H1 (cell line): Measurements from ENCODE around the gene TEK. TPM values are rescaled to one million over a fixed set of nuclear protein-coding genes. Genes with fewer than 3 reads are reported as not detected.

Experiments used
- CTCF ChIA-PET: fragments of 300-600 bp; sonication (Branson Sonifier 250); formaldehyde crosslinking; loops from one replicate; lab custom pipeline; 2021; ENCODE audit not compliant: partially characterized antibody; lab: Charles Lee
- POLR2A ChIA-PET: fragments of 300-600 bp; sonication (Branson Sonifier 250); formaldehyde crosslinking; loops from one replicate; lab custom pipeline; 2021; ENCODE audit warnings: inconsistent platforms; ENCODE audit not compliant: partially characterized antibody; lab: Charles Lee
- DNase-seq, 2 experiments: peaks; one replicate each; pipeline versions ENCODE4 v3.0.0 to v3.0.0-alpha.2; 2010 to 2022; ENCODE audit warnings: low spot score in 2 of 2, low read depth in 1 of 2, mixed read lengths in 1 of 2
- FAIRE-seq: peaks from 2 replicates; lab custom pipeline; 2011; peaks lifted over from hg19 to GRCh38; lab: Jason Lieb, UNC
- H2AFZ ChIP-seq: 2 replicates; pipeline ENCODE4 v1.8.1; 2012; ENCODE audit warnings: low read length, inconsistent platforms
- H2AK5ac ChIP-seq: 2 replicates; pipeline ENCODE4 v1.6.1; 2013; ENCODE audit warnings: low read depth, low read length
- H2BK120ac ChIP-seq: replicated peaks from 2 replicates; pipeline ENCODE3; 2013; ENCODE audit warnings: low read depth, low read length, inconsistent platforms
- H2BK12ac ChIP-seq: 2 replicates; pipeline ENCODE4 v1.6.1; 2013; ENCODE audit warnings: low read depth, low read length
- H2BK15ac ChIP-seq: 2 replicates; pipeline ENCODE4 v1.6.1; 2013; ENCODE audit warnings: low read length
- H2BK20ac ChIP-seq: 2 replicates; pipeline ENCODE4 v1.6.1; 2013; ENCODE audit warnings: low read length
- H2BK5ac ChIP-seq: 2 replicates; pipeline ENCODE4 v1.6.1; 2013; ENCODE audit warnings: low read depth, low read length
- H3K14ac ChIP-seq: 2 replicates; pipeline ENCODE4 v1.6.1; 2013; ENCODE audit warnings: inconsistent platforms; ENCODE audit not compliant: insufficient read length
- H3K18ac ChIP-seq: 2 replicates; pipeline ENCODE4 v1.6.1; 2013; ENCODE audit warnings: low read length; ENCODE audit errors: extremely low read depth
- H3K23ac ChIP-seq: 2 replicates; pipeline ENCODE4 v1.6.1; 2013; ENCODE audit warnings: inconsistent platforms; ENCODE audit not compliant: insufficient read length
- H3K23me2 ChIP-seq: 2 replicates; pipeline ENCODE4 v1.6.1; 2013; ENCODE audit warnings: low read depth, low read length
- H3K27ac ChIP-seq: 2 replicates; pipeline ENCODE4 v1.6.1; 2011; ENCODE audit warnings: low read depth, low read length, inconsistent platforms
- H3K27me3 ChIP-seq, 4 experiments: replicated peaks in 1 of 4; 1 replicate in 1 of 4; 2 replicates in 3 of 4; pipeline versions ENCODE4 v1.6.1 to v1.8.1; 2011 to 2013; ENCODE audit warnings: low read length in 3 of 4, mild to moderate bottlenecking in 3 of 4, inconsistent platforms in 2 of 4, mixed read lengths in 2 of 4, moderate library complexity in 1 of 4; ENCODE audit not compliant: control insufficient read depth in 3 of 4, insufficient read depth in 3 of 4; ENCODE audit errors: extremely low read depth in 1 of 4
- H3K36me3 ChIP-seq, 4 experiments: 2 replicates each; pipeline versions ENCODE4 v1.6.1 to v1.8.1; 2011 to 2013; ENCODE audit warnings: mild to moderate bottlenecking in 4 of 4, low read length in 3 of 4, moderate library complexity in 2 of 4, control low read depth in 1 of 4, inconsistent platforms in 1 of 4; ENCODE audit not compliant: insufficient read depth in 4 of 4, control insufficient read depth in 2 of 4
- H3K4ac ChIP-seq: replicated peaks from 2 replicates; pipeline ENCODE3; 2013; ENCODE audit warnings: low read length, low read depth, mixed read lengths, inconsistent platforms; ENCODE audit not compliant: insufficient read length
- H3K4me1 ChIP-seq, 4 experiments: replicated peaks in 1 of 4; 1 replicate in 1 of 4; 2 replicates in 3 of 4; pipeline versions ENCODE4 v1.6.1 to v1.8.1; 2011 to 2013; ENCODE audit warnings: low read length in 3 of 4, inconsistent platforms in 2 of 4, mixed read lengths in 1 of 4; ENCODE audit not compliant: insufficient read depth in 4 of 4, control insufficient read depth in 3 of 4
- H3K4me2 ChIP-seq, 2 experiments: 2 replicates each; pipeline versions ENCODE4 v1.6.1 to v1.8.1; 2011 to 2013; ENCODE audit warnings: low read depth in 2 of 2, low read length in 2 of 2, control low read depth in 1 of 2, inconsistent platforms in 1 of 2, mild to moderate bottlenecking in 1 of 2; ENCODE audit not compliant: insufficient read depth in 1 of 2
- H3K4me3 ChIP-seq, 4 experiments: fragments of 200-600, 300-600 bp in 1 of 4; sonication (generic), shearing (Covaris generic), sonication (Bioruptor Twin) in 1 of 4; 2 replicates each; pipeline versions ENCODE4 v1.5.1 to v1.8.1; 2011 to 2016; ENCODE audit warnings: low read length in 4 of 4, low read depth in 3 of 4, control low read depth in 2 of 4, inconsistent platforms in 2 of 4, mild to moderate bottlenecking in 2 of 4, mixed read lengths in 1 of 4, moderate library complexity in 1 of 4; ENCODE audit not compliant: insufficient read depth in 2 of 4; ENCODE audit errors: extremely low read depth in 1 of 4
- H3K56ac ChIP-seq: replicated peaks from 2 replicates; pipeline ENCODE3; 2013; ENCODE audit warnings: low read depth, mild to moderate bottlenecking, mixed read lengths, low read length, inconsistent platforms; ENCODE audit not compliant: insufficient read length
- H3K79me1 ChIP-seq: 2 replicates; pipeline ENCODE4 v1.6.1; 2013; ENCODE audit warnings: low read depth, low read length, control low read depth
- H3K79me2 ChIP-seq, 2 experiments: 2 replicates each; pipeline versions ENCODE4 v1.6.1 to v1.8.1; 2012 to 2013; ENCODE audit warnings: low read length in 2 of 2, mild to moderate bottlenecking in 2 of 2, inconsistent platforms in 1 of 2; ENCODE audit not compliant: insufficient read depth in 2 of 2, control insufficient read depth in 1 of 2
- H3K9ac ChIP-seq, 4 experiments: replicated peaks in 1 of 4; 1 replicate in 1 of 4; 2 replicates in 3 of 4; pipeline versions ENCODE4 v1.6.1 to v1.8.1; 2011 to 2013; ENCODE audit warnings: low read depth in 3 of 4, low read length in 3 of 4, control low read depth in 2 of 4, mild to moderate bottlenecking in 2 of 4, moderate library complexity in 2 of 4, inconsistent platforms in 1 of 4; ENCODE audit errors: extremely low read depth in 1 of 4
- H3K9me3 ChIP-seq, 2 experiments: 2 replicates each; pipeline versions ENCODE4 v1.6.1 to v1.8.1; 2012 to 2013; ENCODE audit warnings: mild to moderate bottlenecking in 2 of 2, moderate library complexity in 2 of 2, control low read depth in 1 of 2, inconsistent platforms in 1 of 2, low read depth in 1 of 2, low read length in 1 of 2, mixed read lengths in 1 of 2; ENCODE audit not compliant: insufficient read depth in 2 of 2
- H4K20me1 ChIP-seq, 2 experiments: replicated peaks in 1 of 2; 2 replicates each; pipeline versions ENCODE3 to v1.8.1; 2011 to 2013; ENCODE audit warnings: inconsistent platforms in 2 of 2, low read length in 2 of 2, mild to moderate bottlenecking in 1 of 2; ENCODE audit not compliant: insufficient read depth in 2 of 2, control insufficient read depth in 1 of 2
- H4K5ac ChIP-seq: 2 replicates; pipeline ENCODE4 v1.6.1; 2013; ENCODE audit warnings: low read length, low read depth, mixed read lengths, inconsistent platforms; ENCODE audit not compliant: insufficient read length
- H4K8ac ChIP-seq: 2 replicates; pipeline ENCODE4 v1.8.0; 2013; ENCODE audit warnings: mild to moderate bottlenecking, moderate library complexity, low read length, inconsistent platforms; ENCODE audit not compliant: insufficient read depth; ENCODE audit errors: extremely low read depth
- H4K91ac ChIP-seq: replicated peaks from 2 replicates; pipeline ENCODE3; 2013; ENCODE audit warnings: low read length, mixed read lengths, inconsistent platforms; ENCODE audit not compliant: insufficient read length
- BCL11A ChIP-seq, 2 experiments: IDR thresholded peaks; one replicate each; pipeline ENCODE4 v1.6.1; 2011; ENCODE audit warnings: low read depth in 2 of 2, low read length in 2 of 2, mild to moderate bottlenecking in 2 of 2
- EGR1 ChIP-seq: IDR thresholded peaks from 2 replicates; pipeline ENCODE4 v1.6.1; 2011; ENCODE audit warnings: low read depth, low read length, borderline replicate concordance
- EZH2 ChIP-seq: fragments of 200-600 bp; sonication (generic); IDR thresholded peaks from 2 replicates; pipeline ENCODE4 v1.7.1; 2012; ENCODE audit warnings: low read depth, mild to moderate bottlenecking, moderate library complexity, low read length, inconsistent platforms; ENCODE audit not compliant: severe bottlenecking
- MAX ChIP-seq: IDR thresholded peaks from 2 replicates; pipeline ENCODE4 v1.6.1; 2012; ENCODE audit warnings: inconsistent platforms
- RAD21 ChIP-seq, 2 experiments: IDR thresholded peaks in 1 of 2; conservative IDR thresholded peaks in 1 of 2; 2 replicates each; pipeline ENCODE4 v1.6.1; 2011; ENCODE audit warnings: low read depth in 2 of 2, low read length in 2 of 2, improper control_type of control experiment in 1 of 2, inconsistent platforms in 1 of 2, mild to moderate bottlenecking in 1 of 2, moderate library complexity in 1 of 2
- SP1 ChIP-seq: IDR thresholded peaks from 2 replicates; pipeline ENCODE4 v1.6.1; 2011; ENCODE audit warnings: low read depth, low read length
- TAF7 ChIP-seq: optimal IDR thresholded peaks from 2 replicates; pipeline ENCODE3; 2011; ENCODE audit warnings: low read depth, mild to moderate bottlenecking, inconsistent platforms, low read length, moderate library complexity, borderline replicate concordance
- WGBS, 2 experiments: shearing (Covaris generic) in 1 of 2; methylation state at CpG; one replicate each; pipeline versions ENCODE4 v1.1.6 to v1.1.7; 2013 to 2015; ENCODE audit warnings: low lambda C conversion rate in 2 of 2, mixed read lengths in 2 of 2, inconsistent platforms in 1 of 2, low coverage in 1 of 2, missing lambda C conversion rate in 1 of 2; ENCODE audit not compliant: insufficient replicate concordance in 2 of 2, insufficient coverage in 1 of 2, insufficient read length in 1 of 2; ENCODE audit errors: extremely low coverage in 1 of 2, missing lambda C conversion rate in 1 of 2; 5-methylcytosine and 5-hydroxymethylcytosine counted together
- polyA plus RNA-seq, 7 experiments: library from polyadenylated mRNA; depleted of rRNA in 3 of 7; stranded (reverse) in 5 of 7; unstranded in 2 of 7; fragments of >200 nt in 5 of 7; fragments of 200-250 nt in 2 of 7; gene quantifications; 1 replicate in 5 of 7; 2 replicates in 1 of 7; 4 replicates in 1 of 7; pipeline versions ENCODE4 v1.2.1 to v1.2.3, GENCODE V29; 2011 to 2013; ENCODE audit warnings: missing spikeins in 2 of 7, mixed read lengths in 2 of 7
- total RNA-seq: library from RNA; stranded (reverse); fragmentation: NEBNext Ultra II Directional; extraction: Animal tissue kit (Norgen Biotek cat#: 25700); gene quantifications from 2 replicates; pipeline ENCODE4 v1.2.1, GENCODE V29; 2021

TEK gene
- total and polyA plus RNA-seq, 2 of the 8 experiments (the other 6 are each of a cell fraction or from before 2014, with no cell fraction given) = 11.0 to 35.8 TPM

DNA sequence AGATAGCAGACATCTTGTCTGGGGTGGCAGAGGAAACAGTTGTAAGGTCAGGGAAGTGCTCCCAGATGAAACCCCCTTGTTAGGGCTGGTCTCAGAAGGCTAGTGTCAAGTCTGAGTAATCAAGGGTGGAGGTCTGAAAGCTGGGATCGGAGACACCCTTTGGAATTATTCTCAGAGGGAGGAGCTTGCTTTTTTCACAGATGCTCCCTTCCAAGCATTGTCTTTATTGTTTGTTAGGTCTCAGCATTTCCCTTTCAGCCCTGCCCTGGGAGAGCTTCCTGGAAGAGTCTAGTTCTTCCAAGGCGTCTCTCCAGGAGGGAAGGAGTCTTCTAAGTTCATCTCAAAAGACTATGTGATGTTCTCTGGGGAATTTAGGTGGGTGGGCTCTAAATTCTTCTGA is 3.2 kb downstream of the TEK start:
- Histone ChIP-seq H3K36me3 (no peaks in the 10 kb centered on the region), H3K18ac (no peak overlapping the region), H4K20me1 (no peaks in the 10 kb centered on the region), H3K56ac (no peak overlapping the region), H3K27ac (no peak overlapping the region), H3K79me1 (no peaks in the 10 kb centered on the region), H2BK12ac (no peak overlapping the region), H4K8ac (no peak overlapping the region), H3K23me2 (peaks cover 5% of the 10 kb centered on the region; the same call in 1 of the 2 replicates), H3K9me3 (no peaks in the 10 kb centered on the region), H2AK5ac (no peak overlapping the region), H2BK5ac (no peak overlapping the region), H3K4me1 (peaks cover 0 to 8% (median 2%) of the 10 kb centered on the region in 4 experiments; a peak in 2 of 7 replicates), H3K23ac (no peak overlapping the region), H2BK15ac (no peak overlapping the region), H4K5ac (no peak overlapping the region), H3K79me2 (peaks cover 0 to 37% of the 10 kb centered on the region in 2 experiments; a peak in 2 of 4 replicates), H2BK120ac (no peak overlapping the region), H3K4me2 (no peak overlapping the region), H4K91ac (no peak overlapping the region), H2AFZ (no peak overlapping the region), H3K4ac (no peak overlapping the region), H3K4me3 (no peak overlapping the region), H3K27me3 (no peaks in the 10 kb centered on the region), H3K14ac (no peak overlapping the region), H2BK20ac (no peak overlapping the region), H3K9ac (no peak overlapping the region)
- WGBS, 2 experiments = 91% methylated on average over 2 of the region's 2 CpGs; no CpG with 5 or more reads in 1 of the 2 experiments
- ChIA-PET POLR2A (no interaction called here), CTCF (interaction anchor here (1.4 kb wide), 1 partner anchor 45 kb away, joined by 3 read pairs; no protein-coding TSS in a partner anchor)
- FAIRE-seq (no peak), DNase-seq (no peak)
- TF ChIP-seq MAX = no peak
- TF ChIP-seq EGR1 = no peak
- no peak for TF ChIP-seq RAD21 (IDR thresholded peaks at IDR 0.05 in 1 of 2, conservative IDR thresholded peaks at IDR 0.05 in 1 of 2; ENCODE audit: low read depth in 2 of 2, low read length in 2 of 2)
- no peak for TF ChIP-seq BCL11A (IDR thresholded peaks at IDR 0.05; ENCODE audit: low read depth in 2 of 2, low read length in 2 of 2)
- TF ChIP-seq EZH2 = no peak
- TF ChIP-seq SP1 = no peak
- TF ChIP-seq TAF7 = no peak
